ENCODE measurements around the gene CAPN13. TPM values are rescaled to one million over a fixed set of nuclear protein-coding genes. Genes with fewer than 3 reads are reported as not detected.
A peak's percentile ranks its signal among the peaks of the same experiment; 100 is the strongest.

The CAPN13 gene
- polyA plus RNA-seq, 5 donors, result 1.1 to 2.4 (median 1.5) TPM

DNA sequence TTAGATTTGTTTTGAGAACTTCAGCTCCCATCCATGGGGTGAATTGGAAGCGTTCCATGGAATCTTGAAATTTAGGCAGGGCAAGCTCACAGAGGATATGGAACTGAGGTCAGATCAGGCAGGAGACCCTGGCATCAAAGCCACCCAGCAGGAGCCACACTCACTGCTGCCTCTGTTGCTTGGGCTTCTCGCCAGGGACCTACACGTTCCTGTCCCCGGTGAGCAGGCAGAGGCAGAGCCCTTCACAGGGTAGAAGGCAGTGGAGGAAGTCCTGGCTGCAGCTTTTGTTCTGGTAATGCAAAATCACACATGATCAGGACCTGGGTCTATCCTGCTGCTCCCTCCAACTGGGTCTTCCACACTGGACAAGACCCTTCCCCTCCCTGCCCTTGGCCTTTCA, 42.1 kb downstream of the CAPN13 start:
- no peak for DNase-seq

DNA sequence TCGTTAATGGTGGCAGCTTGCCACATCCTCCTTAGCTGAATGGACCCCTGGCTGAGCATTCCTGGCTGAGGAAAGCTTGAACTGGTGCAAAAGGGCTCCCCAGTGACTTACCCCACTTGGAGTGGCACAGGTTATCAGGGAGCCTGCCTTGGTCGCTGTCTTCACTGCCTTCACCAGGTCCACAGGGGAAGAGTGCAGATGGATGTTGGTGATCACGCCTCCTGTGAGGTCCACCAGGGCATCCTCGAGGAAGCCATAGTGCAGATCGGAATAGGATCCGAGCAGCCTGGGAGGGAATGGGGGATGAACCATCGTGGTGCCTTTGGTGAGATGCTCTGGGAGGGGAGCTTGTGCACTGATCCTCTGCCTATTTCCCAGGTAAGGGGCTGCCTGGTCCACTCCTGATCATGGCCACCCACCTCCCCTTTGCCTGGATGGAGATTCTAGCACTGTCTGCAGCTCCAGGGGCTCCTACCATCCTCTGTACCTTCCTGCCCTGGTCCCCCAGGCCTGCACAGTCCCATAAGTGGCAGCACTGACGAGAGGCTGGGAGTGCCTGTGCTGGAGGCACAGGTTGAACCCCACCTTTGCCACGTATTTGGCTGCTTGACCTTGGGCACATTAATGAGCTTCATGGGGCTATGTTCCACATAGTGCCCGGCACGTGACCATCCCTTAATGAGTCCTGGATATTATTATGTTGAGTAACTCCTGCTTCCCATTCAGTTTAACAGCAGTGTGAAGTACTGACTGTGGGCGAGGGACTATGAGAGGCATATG, 43.0 kb downstream of the CAPN13 start:
- DNase-seq, result no peak

DNA sequence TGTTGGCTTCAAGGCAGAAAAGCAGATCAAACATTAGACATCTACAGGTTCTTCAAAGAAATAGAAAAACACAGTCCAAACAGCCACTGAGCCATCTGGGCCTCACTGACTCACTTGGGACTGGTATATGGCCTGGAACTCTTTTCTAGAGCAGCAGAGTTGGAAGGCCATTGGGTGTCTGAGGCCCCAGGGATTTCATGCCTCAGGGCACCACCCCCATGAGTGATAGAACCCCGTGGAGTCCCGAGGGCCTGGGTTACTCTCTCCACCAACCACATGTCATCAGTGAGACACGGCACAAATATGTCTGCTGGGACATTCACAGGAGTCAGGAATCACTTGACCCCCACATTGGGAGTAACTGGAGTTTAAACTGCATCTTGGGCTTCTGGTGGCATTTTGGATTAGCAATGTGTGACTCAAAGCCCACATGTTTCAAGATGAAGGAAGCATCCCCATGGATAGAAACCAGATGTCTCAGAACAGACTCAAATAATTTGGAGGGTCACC, 44.0 kb downstream of the CAPN13 start:
- no peak for DNase-seq

DNA sequence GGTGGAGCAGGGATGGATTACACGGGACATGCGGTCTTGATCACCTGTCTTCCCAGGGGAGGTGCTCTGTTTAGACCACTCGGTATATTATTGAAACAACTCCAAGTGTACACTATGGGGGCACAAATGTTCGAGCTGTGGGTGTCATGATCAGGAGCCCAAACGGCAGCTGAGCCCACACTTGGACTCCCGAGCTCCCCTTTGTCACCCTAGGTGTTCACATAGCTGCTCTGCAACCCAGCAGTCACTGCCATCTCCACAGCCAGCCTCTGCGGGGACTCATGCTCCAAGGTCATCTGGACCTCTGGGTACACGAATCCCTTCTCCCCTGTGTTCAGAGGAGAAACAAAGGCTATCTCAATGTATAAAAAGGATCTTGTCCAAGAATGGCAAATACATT, 46.0 kb downstream of the CAPN13 start:
- no peak for DNase-seq

DNA sequence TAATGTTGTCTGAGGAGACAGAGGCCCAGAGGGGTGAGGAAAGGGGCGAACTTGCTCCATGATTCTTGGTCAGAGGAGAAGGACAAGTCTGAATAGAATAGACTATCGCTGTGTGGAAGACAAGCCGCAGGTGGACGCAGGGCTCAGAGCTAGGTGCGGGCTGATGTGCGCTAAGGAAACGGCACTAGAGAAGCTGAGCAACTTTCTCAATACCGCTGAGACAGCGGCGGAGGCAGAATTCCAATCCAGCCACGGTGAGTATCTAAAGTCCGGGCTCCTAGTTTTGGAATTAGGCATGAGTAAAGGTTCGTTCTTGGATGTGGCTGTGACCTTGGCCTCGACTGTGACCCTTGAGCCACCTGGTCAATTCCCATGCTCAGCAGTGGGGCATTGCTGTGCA, 47.8 kb downstream of the CAPN13 start:
- no peak for DNase-seq

DNA sequence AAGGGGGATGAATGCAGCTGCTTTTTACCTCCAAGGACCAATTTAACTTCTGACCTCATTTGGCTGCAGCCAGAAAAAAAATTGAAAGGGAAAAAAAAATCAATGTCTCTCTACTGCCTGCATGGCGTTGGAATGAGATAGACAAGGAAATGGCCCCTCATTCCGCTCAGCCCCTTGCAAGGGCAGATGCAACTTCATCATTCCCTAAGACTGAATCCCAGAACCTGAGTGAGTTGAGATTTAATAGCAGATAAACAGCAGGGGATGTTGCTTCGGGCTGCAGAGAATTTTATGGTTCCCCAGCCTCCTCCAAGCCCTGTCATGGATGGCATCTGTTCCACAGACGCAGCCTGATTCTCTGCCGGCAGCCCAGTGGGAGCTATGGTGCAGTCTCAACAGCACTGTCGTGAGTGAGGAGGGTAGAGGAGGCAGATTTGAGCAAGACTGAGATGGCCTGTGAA, 49.0 kb downstream of the CAPN13 start:
- no peak for DNase-seq

DNA sequence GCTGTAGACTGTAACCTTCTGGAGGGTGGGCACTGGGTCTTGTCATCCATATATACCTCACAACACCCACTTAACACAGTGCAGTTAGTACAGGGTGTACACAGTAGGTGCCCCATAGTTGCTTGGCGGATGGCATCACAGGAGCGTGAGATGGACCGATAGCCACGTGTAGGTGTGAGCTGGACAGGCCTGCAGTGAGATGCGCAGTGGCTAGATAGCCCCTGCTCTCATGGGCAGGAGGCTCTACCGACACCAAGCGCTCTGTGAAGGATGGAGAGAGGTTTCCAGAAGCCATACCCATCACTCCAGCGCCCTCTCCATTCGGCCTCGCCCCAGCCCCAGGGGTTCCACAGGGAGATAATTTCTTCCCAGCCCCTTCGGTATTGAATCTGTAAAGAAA, 49.5 kb downstream of the CAPN13 start:
- no peak for DNase-seq

DNA sequence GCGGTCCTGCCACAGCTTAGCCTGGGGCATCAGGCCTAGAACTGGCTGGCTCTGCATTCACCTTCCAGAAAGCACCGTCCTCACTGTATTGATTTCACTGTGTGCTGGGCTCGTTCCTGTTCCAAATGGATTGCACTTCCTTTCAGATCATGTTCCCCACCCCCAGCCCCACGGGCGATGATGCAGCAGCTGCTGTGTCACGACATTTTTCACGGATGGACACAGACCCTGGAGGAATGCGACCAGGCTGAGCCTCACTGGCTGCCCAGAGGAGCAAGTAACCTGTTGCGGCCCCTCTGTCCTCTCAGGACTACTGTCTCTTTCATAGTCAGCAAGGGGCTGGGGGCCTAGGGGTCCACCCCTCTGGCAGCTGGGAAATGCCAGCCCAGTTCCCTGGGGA, 50.3 kb downstream of the CAPN13 start:
- DNase-seq, result no peak

DNA sequence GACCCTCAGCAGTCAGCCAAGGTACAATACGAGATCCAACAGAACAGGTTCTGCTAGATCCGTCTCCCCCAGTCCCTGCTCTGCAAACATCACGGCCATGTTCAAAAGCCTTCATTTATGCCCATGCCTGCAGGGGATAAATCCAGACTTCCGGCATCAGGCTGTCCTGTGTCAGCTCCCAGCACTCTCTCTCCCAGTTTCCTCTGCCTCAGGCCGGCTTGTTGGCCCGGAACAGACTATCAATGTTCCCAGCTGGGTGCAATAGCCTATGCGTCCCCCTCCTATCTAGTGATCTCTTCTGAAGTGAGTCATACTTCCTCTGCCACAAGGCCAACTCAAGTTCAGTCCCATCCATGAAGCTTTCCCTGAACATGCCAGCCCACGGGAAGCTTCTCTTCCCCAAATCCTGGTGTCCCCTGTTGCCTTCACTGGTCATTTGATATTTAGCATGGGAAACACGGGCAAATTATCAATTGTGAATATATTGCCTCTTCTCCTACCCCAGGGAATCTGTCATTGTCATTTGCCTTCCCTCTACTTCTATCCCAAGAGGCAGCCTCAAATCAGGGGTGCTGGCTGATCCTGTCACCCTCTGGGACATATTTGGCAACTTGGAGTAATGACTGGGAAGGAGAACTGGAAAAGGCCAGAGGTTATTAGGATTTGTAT, 51.1 kb downstream of the CAPN13 start:
- DNase-seq, result peak in 1 of 2 donors; percentile 8

DNA sequence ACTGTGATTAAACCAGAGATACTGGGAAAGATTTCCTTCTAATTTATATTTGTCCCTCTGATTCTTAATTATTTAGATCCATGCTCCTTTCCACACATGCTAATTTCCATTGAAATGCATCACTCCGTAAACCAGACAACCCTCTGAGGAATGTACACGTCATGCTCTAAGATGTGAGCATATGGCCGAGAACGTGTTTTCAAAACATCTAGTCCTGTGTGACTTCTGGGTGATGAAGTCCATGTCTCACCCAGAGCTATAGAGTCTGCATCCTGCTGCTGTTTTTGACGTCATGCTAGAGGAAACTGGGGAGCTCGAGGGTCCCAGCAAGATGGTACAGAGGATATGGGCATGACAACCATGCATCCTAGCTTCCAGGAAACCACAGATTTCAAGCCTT, 53.6 kb downstream of the CAPN13 start:
- no peak for DNase-seq

DNA sequence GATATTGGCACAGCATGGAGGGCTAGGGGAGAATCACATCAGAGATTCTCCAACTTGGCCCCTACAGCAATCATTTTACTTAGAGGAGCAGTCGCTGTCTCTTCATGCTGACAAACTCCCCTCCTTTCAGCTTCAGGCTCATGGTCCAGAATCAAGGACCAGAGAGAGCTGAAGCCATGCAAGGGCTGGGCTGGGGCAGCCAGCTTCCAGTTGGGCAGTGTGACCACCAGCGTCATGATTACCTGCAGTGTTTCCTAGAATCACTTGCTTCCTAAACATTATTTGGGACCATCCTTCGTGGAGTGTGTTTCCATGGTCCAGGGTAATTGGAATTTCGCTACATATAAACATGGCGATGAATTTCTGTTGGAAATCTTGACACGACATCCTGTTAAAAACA, 54.4 kb downstream of the CAPN13 start:
- no peak for DNase-seq

DNA sequence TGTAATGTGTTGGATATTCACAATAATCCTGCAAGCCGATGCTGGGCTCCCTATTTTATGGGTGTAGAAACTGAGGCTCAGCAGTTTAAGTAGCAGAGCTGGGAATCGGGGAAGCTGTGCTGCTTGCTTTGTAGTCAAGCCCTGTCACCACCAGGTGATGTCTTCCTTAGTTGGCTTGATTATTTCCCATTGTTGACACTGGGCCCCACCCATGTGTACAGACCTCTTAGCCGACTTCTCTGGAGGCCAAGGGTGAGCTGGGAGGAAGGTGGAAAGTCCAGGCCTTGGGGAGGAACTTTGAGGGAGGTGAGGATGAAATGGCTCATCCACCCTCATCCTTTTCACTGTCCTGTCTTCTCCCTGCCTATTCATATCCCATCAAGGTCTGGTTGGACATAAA, 60.0 kb downstream of the CAPN13 start:
- DNase-seq, result no peak

DNA sequence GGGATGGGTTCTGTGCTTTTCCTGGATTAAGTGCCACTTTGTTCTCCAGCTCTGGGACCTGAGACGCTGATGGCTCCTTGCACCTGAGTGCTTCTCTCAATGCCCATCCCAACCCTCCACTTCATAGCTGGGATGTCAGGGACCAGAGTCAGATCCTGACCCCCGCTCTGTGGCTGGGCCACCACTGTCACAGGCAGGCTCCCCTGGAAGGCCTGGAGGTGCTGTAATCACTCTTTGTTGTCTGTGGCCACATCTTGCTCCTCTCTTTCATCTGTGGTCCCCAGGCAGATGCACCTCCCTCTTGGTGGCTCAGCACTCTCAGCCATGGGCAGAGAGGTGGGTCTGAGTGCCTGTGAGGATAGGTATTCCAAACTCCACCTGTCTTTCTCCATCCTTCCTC, 62.4 kb downstream of the CAPN13 start:
- DNase-seq, result no peak

DNA sequence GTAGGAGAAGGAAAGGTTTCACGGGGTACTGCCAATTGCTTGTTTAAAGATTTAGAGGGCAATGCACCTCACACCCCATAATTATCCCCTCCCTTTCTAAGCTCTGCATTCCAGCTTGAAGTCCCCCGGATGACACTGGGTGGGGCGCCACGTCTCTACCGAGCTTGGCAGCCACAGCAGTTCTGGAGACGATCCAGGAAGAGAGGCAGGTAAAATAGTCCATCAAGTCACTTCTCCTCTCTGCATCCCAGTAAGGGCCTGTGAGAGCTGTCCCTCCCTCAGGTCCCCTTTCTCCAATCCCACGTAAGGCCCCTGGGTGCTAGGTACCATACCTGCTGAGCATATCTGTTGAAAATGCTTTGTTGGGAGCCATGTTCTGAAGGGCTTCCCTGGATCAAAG, 65.7 kb downstream of the CAPN13 start:
- no peak for DNase-seq

DNA sequence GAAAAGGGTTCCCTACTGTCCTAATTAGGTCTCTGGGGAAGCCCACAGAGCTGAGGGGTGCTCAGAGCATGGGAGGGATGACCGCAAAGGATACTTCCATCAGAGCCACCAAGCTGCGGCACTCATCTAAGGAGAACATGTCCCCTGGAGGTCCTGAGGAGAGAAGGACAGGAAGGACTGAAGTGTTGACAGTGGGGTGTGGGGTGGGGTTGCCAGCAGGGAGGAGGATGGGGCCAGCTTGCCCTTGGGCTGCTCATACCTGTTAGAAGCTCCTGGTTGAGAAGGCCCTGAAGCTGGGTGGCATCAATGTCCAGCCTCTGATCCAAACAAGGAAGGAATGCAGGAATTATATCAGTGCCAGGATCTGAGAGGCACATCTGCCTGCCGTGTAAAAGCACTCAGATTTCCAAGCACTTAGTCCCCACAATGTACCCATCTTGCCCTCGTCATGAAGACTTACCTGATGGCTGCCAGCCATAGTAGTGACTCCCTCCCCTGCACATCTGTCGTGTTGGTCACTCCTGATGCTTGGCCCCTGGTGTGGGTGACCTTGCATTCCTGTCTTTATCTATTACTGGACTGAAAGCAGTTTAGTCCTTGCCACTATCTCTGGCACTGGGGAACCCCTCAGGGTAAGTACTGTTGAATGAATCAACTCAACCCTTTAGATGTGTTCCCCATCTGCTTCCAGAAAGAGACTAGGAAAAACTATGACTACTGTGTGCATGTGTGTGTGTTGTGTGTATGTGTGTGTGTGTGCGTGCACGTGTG, 68.9 kb downstream of the CAPN13 start:
- DNase-seq, result no peak

DNA sequence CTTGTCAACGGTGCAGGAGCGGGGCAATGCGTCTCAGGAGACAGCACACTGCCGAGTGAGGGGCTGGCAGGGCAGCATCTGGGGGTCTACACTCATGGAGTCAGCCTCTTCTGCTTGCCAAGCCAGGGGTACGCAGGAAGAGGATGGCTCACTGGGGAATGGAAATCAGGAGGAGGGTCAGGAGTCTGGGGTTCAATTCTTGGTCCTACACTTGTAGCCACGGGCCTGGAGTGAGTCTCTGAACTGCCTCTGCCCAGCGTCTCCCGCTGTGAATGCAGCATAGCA, 70.0 kb downstream of the CAPN13 start:
- no peak for DNase-seq

DNA sequence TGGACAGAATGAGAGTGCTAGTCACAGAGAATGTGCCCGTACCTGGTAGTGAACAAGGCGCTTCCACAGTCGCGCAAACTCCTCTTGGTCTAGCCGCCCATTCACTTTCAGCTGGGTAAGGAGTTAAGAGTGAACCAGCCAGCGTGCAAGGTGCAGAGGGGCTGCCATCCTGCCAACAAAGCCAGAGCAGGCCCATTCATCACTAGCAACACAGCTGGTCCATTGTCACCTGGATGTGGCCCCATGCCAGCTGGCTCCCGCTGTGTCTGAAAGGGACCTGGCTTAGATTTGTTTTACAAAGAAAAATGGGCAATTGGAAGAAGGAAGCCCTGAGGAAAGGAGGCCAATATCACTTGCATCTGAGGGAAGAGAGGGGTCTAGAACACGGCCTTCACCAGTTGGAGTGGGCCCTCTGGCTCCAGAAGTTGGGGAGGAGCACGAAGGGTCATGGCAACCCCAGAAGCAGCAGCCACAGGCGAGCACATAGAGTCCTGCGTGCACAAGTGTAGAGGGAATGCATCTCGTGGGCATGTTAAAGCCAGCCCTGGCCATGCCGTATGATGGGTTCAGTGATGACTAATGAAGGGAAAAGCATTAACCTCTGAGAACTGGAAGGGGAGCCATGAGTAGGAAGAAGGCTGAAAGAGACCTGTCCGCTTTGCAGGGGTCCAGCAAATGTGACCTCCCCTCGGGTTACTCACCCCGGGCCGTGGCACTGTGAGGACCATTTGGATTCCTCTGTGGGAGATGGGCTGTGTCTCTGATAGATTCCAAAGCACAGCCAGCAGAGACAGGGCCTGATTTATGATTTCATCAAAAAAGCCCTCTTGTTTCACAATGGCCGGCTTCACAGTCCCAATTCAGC, 70.6 kb downstream of the CAPN13 start:
- DNase-seq, result no peak

DNA sequence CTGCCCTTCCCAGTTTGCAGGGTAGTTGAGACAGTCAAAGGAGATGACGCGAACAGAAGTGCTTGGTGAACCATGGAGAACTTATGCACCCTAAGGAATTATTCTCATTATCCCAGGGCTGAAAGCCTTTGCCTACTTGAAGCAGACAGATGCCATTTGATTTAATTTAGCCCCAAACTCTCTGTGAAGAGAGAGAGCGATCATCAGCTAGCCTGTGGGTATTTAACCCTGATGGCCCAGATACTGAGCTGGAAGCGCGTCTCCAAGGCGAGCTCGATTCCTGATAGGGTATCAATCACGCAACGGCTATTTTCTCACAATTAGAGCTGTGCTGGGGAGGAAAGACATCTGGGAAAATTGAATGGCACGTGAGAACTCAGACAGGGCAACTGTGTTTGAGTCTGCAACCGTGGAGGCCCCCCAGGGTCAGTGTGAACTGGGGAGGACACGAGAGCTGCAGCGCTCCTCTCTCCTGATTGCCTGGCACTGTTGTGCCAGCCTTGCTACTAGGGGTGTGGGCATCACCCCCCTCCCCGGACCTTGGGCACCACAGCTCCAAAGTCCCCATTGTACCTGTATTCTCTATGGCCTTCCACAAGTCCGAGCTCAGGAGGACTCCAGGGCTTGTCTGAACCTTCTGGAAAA, 73.2 kb downstream of the CAPN13 start:
- no peak for DNase-seq

DNA sequence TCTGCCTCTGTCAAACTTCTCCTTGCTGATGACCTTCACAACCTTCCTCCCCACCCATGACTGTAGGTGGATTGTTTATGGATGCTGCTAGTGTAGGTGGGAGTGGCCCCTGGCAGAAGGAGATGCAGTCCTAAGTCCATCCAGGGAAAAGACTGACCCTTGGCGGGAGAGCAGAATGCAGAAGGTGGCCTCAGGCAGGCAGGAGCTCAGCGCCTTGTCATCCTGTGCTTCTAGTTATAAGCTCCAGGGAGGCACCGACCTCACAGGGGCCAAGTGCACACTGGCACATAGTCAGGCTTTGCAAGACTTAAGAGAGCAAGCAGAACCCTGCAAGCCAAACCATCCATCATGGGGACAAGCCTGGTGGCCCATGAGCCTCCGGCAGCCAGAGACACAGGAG, 74.4 kb downstream of the CAPN13 start:
- DNase-seq, result no peak

DNA sequence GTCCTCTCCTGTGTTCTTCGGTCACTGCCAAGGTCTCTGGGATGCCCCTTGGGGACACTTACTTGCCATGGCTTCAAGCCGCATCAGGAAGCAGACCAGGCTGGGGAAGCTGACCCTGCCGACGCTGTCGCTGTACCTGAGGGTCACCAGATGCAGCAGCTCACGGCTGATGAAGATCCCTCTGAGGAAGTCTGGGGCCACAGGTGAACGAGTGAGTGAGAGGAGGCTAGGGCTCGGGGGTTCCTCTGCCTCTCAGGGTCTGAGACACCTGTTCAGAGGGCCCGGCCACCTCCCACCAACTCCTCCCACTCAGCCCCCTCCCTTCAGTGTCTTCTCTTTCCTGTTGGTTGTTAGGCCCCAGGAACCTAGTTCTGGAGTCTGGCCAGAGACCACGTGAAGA, 74.9 kb downstream of the CAPN13 start:
- DNase-seq, result no peak

DNA sequence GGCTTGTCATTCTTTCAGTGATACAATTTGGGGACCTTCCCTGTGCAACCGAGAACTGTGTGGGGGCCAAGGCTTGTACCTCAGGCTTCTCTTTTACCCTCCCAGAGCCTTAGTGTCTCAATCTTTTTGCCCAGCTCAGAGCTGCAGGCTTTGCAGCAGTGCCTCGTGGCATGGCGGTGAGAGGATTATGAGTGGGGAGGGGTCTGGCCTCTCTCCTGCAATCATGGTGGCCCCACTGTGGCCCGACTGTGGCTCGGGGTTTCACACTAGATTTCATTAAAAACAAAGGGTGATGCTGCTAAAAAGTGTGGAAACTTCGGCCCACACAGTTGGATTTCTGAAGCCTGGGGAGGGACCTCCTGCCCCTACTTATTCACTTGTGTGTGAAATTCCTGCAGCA, 75.5 kb downstream of the CAPN13 start:
- no peak for DNase-seq

Measured in right lung (tissue), 5 donors.